Stimulated activated naive CD8-positive, alpha-beta T cell treated with anti-CD3 and anti-CD28 coated beads, Interleukin-15, amount 100 ng/mL, for 72 hours (primary cell): ENCODE measurements around the gene SAYSD1.
A peak's percentile ranks its signal among the peaks of the same experiment; 100 is the strongest.

ENCODE experiments used
- ATAC-seq: fragments of 150-1000 bp; cut with Tn5 transposase; 2 replicates; pipeline ENCODE4 v1.10.0; 2021; ENCODE audit warnings: mild to moderate bottlenecking, moderate library complexity
- DNase-seq, 2 donors: peaks; one replicate each; pipeline ENCODE4 v3.0.0; 2021 to 2022
- H3K27ac Mint-ChIP-seq, 2 donors: one replicate each; pipeline ENCODE4 v1.8.0; 2022; ENCODE audit warnings: mild to moderate bottlenecking in 2 of 2, mixed read lengths in 2 of 2, moderate library complexity in 2 of 2
- H3K27me3 Mint-ChIP-seq: one replicate; pipeline ENCODE4 v1.8.0; 2022; ENCODE audit warnings: mixed read lengths
- H3K4me1 Mint-ChIP-seq: one replicate; pipeline ENCODE4 v1.8.0; 2022; ENCODE audit warnings: mild to moderate bottlenecking, mixed read lengths
- H3K4me3 Mint-ChIP-seq, 2 donors: one replicate each; pipeline ENCODE4 v1.8.0; 2022; ENCODE audit warnings: mild to moderate bottlenecking in 2 of 2, mixed read lengths in 2 of 2, moderate library complexity in 1 of 2
- H3K9me3 Mint-ChIP-seq, 2 donors: one replicate each; pipeline ENCODE4 v1.8.0; 2022; ENCODE audit warnings: mixed read lengths in 2 of 2

SAYSD1 gene

DNA sequence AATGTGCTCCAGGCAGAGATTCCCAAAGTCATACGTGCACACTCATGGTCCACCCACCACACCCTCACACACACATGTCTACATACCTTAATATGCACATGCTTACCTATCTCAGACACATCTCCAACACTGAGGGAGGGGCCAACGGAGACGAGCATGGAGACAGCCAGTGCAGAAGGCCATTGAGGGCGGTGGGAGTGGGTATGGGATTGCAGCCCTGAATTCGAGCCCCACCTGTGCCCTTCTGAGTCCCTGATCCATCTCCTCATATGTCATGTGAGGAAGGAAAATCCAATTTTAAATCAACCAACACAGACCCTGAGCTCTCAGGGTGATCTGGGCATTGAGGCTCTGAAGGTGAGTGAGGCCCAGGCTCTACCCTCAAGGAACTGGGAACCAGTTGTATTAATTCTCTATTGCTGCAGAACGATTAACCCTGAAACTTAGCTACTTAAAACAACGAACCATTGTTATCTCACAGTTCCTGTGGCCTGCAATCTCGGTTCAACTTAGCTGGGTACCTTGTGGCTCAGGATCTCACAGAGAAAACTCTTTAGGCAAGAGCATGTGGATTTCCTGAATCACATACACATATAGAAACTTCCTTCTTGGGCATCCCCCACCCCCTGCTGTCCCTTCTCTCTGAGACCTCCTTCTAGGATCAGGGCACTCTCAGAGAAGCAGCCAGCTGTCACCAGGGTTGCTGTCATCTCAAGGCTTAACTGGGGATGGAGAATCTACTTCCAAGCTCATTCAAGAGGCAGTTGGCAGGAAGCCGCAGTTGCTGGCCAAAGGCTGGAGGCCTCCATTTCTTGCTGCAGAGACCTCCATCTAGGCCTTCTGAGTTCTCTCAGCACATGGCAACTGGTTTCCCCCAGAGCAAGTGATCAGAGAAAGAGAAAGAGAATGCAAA is 38.1 kb downstream of the SAYSD1 start:
- no peak overlapping the region for H3K4me3 Mint-ChIP-seq
- H3K27me3 Mint-ChIP-seq: peaks cover 6% of the 10 kb centered on the region
- ATAC-seq (peak; percentile 60), DNase-seq (peak in 1 of 2 donors; percentile 18)
- H3K4me1 Mint-ChIP-seq: peaks cover 27% of the 10 kb centered on the region
- H3K9me3 Mint-ChIP-seq: no peaks in the 10 kb centered on the region
- H3K27ac Mint-ChIP-seq: peak overlapping the region in 1 of 2 donors; percentile 70

DNA sequence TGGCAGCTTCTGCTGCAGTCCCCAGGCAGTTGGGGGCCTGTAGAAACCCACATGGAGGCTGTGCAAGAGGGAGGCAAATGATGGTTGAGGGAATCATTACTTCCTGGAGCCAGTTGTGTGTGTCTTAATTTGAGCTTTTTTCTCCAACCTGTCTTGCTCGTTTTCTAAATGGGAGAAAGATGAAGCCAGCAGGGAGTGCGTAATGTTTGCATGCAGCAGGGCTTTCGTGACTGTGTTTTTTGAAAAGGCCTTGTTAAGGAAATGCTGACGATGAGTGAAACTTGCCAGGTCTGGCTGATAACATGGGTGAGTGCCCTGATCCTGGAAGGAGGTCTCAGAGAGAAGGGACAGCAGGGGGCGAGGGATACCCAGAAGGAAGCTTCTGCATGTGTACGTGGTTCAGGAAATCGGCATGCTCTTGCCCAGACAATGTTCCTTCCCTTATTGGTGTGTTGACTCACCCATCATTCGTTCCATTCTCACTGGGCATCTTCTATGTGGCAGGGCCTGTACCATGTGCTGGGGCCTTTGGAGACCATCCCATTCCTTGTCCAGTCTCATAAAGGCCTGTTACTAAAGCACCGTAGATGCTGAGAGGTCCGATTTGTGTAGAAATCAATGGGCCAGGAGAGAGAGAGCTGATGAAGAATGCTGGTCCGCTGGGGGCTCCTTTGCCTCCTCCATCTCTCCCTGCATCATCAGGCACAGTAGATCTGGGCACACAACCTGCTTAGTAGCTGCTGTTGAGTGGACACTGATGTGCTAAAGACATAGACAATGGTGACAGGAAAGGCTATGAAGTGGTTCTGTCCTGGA is 39.0 kb downstream of the SAYSD1 start:
- Mint-ChIP-seq H3K27me3 (peaks cover 6% of the 10 kb centered on the region), H3K27ac (no peak overlapping the region), H3K9me3 (no peaks in the 10 kb centered on the region), H3K4me3 (no peak overlapping the region), H3K4me1 (peaks cover 27% of the 10 kb centered on the region)
- no peak for ATAC-seq
- DNase-seq: peak in 1 of 2 donors; percentile 4

GRCh38 chr6:39075010-39075686 is 39.8 kb downstream of the SAYSD1 start:
- Mint-ChIP-seq H3K27ac (peak overlapping the region in 1 of 2 donors; percentile 10), H3K27me3 (peaks cover 6% of the 10 kb centered on the region), H3K4me3 (no peak overlapping the region), H3K9me3 (no peaks in the 10 kb centered on the region), H3K4me1 (peaks cover 27% of the 10 kb centered on the region)
- DNase-seq (peak in 1 of 2 donors; percentile 4), ATAC-seq (no peak)

- Mint-ChIP-seq H3K9me3 (no peaks in the 10 kb centered on the region), H3K4me1 (peaks cover 27% of the 10 kb centered on the region), H3K4me3 (no peak overlapping the region), H3K27me3 (peaks cover 6% of the 10 kb centered on the region), H3K27ac (no peak overlapping the region)
- peak in 1 of 2 donors; percentile 1 for DNase-seq
- no peak for ATAC-seq
These were observed 40.5 kb downstream of the SAYSD1 start for GRCh38 chr6:39074486-39074885.

- DNase-seq (peak in 1 of 2 donors; percentile 6), ATAC-seq (peak; percentile 14)
- Mint-ChIP-seq H3K9me3 (no peaks in the 10 kb centered on the region), H3K27ac (peak overlapping the region in 1 of 2 donors; percentile 85), H3K4me3 (no peak overlapping the region), H3K27me3 (peaks cover 13% of the 10 kb centered on the region), H3K4me1 (peaks cover 27% of the 10 kb centered on the region)
These were observed 41.3 kb downstream of the SAYSD1 start for GRCh38 chr6:39073471-39074355.

- peaks cover 17% of the 10 kb centered on the region for H3K27me3 Mint-ChIP-seq
- H3K9me3 Mint-ChIP-seq: no peaks in the 10 kb centered on the region
- no peak overlapping the region for H3K4me3 Mint-ChIP-seq
- ATAC-seq: no peak
- H3K27ac Mint-ChIP-seq: no peak overlapping the region
- H3K4me1 Mint-ChIP-seq: peaks cover 27% of the 10 kb centered on the region
- peak in 1 of 2 donors; percentile 6 for DNase-seq
These were observed 42.2 kb downstream of the SAYSD1 start for GRCh38 chr6:39072830-39073229.

GRCh38 chr6:39068391-39068790 is 46.6 kb downstream of the SAYSD1 start:
- no peaks in the 10 kb centered on the region for H3K4me1 Mint-ChIP-seq
- H3K4me3 Mint-ChIP-seq: no peak overlapping the region
- no peaks in the 10 kb centered on the region for H3K9me3 Mint-ChIP-seq
- H3K27me3 Mint-ChIP-seq: peaks cover 34% of the 10 kb centered on the region
- ATAC-seq: no peak
- H3K27ac Mint-ChIP-seq: no peak overlapping the region
- no peak for DNase-seq

GRCh38 chr6:39065561-39065960 is 49.4 kb downstream of the SAYSD1 start:
- H3K4me1 Mint-ChIP-seq: peaks cover 9% of the 10 kb centered on the region
- ATAC-seq: no peak
- H3K27ac Mint-ChIP-seq: no peak overlapping the region
- H3K4me3 Mint-ChIP-seq: no peak overlapping the region
- H3K27me3 Mint-ChIP-seq: peaks cover 43% of the 10 kb centered on the region
- no peaks in the 10 kb centered on the region for H3K9me3 Mint-ChIP-seq
- no peak for DNase-seq

- no peaks in the 10 kb centered on the region for H3K9me3 Mint-ChIP-seq
- H3K27ac Mint-ChIP-seq: no peak overlapping the region
- no peak overlapping the region for H3K4me3 Mint-ChIP-seq
- peaks cover 51% of the 10 kb centered on the region for H3K27me3 Mint-ChIP-seq
- ATAC-seq (no peak), DNase-seq (no peak)
- peaks cover 9% of the 10 kb centered on the region for H3K4me1 Mint-ChIP-seq
These were observed 51.5 kb downstream of the SAYSD1 start for GRCh38 chr6:39063526-39063925.

DNA sequence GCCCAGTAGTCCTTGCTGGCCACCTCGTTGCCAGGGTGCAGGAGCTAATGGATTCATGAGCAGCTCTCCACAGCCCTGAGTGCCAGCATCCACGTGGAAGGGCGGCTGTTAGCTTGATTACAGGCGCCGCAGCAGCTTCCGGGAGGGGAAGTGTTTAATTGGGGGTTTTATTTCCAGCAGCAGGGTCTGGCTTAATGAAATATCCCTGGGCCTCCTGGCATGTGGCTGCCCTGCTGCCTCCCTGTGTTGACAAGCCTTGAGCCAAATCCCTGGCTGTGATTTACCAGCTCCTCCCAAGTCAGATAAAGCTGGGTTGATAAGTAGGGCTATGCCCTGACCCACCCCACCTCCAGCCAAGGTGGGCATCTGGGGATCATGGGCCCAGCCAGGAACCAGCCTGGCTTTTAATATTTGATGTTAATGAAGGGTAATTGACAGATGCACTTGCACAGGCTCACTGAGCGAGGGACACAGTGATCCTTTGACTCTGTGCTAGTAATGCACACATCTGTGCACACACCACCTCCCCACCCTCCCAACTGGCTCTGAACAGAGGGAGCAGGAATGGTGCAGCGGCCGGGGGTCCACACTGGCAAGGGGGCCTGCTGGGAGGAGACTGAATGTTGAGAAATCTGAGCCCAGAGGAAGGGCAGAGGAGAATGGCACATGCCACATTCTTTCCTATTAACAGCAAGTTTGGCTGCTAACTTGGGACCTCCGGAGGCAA is 52.8 kb downstream of the SAYSD1 start:
- Mint-ChIP-seq H3K4me3 (no peak overlapping the region), H3K4me1 (peaks cover 9% of the 10 kb centered on the region), H3K9me3 (no peaks in the 10 kb centered on the region), H3K27ac (no peak overlapping the region), H3K27me3 (peaks cover 49% of the 10 kb centered on the region)
- DNase-seq: no peak
- no peak for ATAC-seq

GRCh38 chr6:39061588-39061987 is 53.4 kb downstream of the SAYSD1 start:
- H3K27ac Mint-ChIP-seq: no peak overlapping the region
- H3K9me3 Mint-ChIP-seq: no peaks in the 10 kb centered on the region
- DNase-seq (no peak), ATAC-seq (no peak)
- peaks cover 47% of the 10 kb centered on the region for H3K27me3 Mint-ChIP-seq
- peaks cover 9% of the 10 kb centered on the region for H3K4me1 Mint-ChIP-seq
- H3K4me3 Mint-ChIP-seq: no peak overlapping the region

- no peak for DNase-seq
These were observed 53.8 kb downstream of the SAYSD1 start for GRCh38 chr6:39061182-39061581.

GRCh38 chr6:39060467-39061160 is 54.4 kb downstream of the SAYSD1 start:
- H3K4me1 Mint-ChIP-seq: peaks cover 9% of the 10 kb centered on the region
- DNase-seq (no peak), ATAC-seq (no peak)
- H3K27ac Mint-ChIP-seq: peak overlapping the region in 1 of 2 donors; percentile 12
- peaks cover 41% of the 10 kb centered on the region for H3K27me3 Mint-ChIP-seq
- H3K4me3 Mint-ChIP-seq: no peak overlapping the region
- H3K9me3 Mint-ChIP-seq: no peaks in the 10 kb centered on the region

More at GRCh38 chr6:39061182-39061581, 53.8 kb downstream of the SAYSD1 start:
- Mint-ChIP-seq H3K9me3 (no peaks in the 10 kb centered on the region), H3K4me3 (no peak overlapping the region), H3K4me1 (peaks cover 9% of the 10 kb centered on the region), H3K27ac (no peak overlapping the region), H3K27me3 (peaks cover 43% of the 10 kb centered on the region)
- ATAC-seq: no peak
